ENCODE data around the gene STUB1. TPM values are rescaled to one million over a fixed set of nuclear protein-coding genes. Genes with fewer than 3 reads are reported as not detected.

The STUB1 gene
- total and polyA plus RNA-seq, 2 donors (not counting 3 experiments of a cell fraction or from before 2014, with no cell fraction given) = 107 to 147 TPM

DNA sequence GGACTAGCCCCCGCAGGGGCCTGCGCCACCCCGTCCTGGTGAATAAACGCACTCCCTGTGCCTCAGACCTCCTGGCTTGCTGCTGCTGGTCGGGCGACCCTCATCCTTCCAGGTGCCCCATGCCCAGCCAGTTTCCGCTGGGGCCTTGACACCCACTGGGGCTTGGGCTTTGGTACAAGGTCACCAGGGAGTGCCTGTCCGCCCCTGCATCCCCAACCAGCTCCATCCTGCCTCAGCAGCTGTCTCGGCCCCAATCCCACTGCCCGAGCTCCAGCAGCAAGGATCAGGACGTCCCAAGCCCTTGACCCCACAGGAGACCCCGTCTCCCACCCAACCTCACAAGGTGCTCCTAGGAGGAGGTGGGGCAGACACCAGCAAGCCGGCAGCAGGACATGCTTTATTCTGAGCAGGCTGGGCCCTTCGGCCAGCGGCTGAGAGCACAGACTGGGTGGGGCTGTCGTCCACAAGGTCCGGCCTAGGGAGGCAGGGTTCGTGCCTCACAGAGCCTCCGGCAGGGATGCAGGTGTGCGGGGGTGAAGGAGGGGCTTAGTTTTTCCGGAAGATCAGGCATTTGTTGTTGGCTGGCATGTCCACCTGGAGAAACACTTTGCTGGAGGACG is 46.0 kb upstream of the STUB1 start:
- Histone ChIP-seq H3K4me1 (ENCODE audit: control insufficient read depth, extremely low read depth, insufficient read depth, low read length) (peaks cover 4% of the 10 kb centered on the region), H3K9me1 (replicated peaks; ENCODE audit: control insufficient read depth, extremely low read depth, insufficient read depth, low read length) (no peaks in the 10 kb centered on the region), H3K9ac (replicated peaks; ENCODE audit: extremely low read depth, insufficient read depth, low read length) (no peak overlapping the region), H3K4me3 (replicated peaks in 1 of 3; ENCODE audit: insufficient read depth in 1 of 3, low read depth in 1 of 3, low read length in 3 of 3) (no peak overlapping the region), H3K27me3 (ENCODE audit: control insufficient read depth in 2 of 2, insufficient read depth in 2 of 2, low read length in 2 of 2) (no peaks in the 10 kb centered on the region), H3K27ac (ENCODE audit: insufficient read depth, low read depth, low read length) (no peak overlapping the region), H3K4me2 (ENCODE audit: insufficient read depth, low read length) (no peak overlapping the region), H3K79me2 (ENCODE audit: control insufficient read depth, insufficient read depth, low read length) (peaks cover 8% of the 10 kb centered on the region), H2AFZ (ENCODE audit: low read depth, low read length) (no peak overlapping the region), H4K20me1 (replicated peaks; ENCODE audit: control insufficient read depth, extremely low read depth, insufficient read depth, low read length) (no peaks in the 10 kb centered on the region), H3K9me3 (replicated peaks; ENCODE audit: control insufficient read depth, insufficient read depth, low read length) (no peaks in the 10 kb centered on the region), H3K36me3 (ENCODE audit: control insufficient read depth in 2 of 2, extremely low read depth in 1 of 2, insufficient read depth in 2 of 2, low read length in 2 of 2) (no peaks in the 10 kb centered on the region)
- intact Hi-C loops (cut with micrococcal nuclease) (no loop called here), dilution Hi-C loops (cut with MboI; ENCODE audit: extremely low pct_ligation_motif_present, low sequenced_read_pairs) (no loop called here)
- ChIA-PET POLR2A (no interaction called here), CTCF (no interaction called here)
- TF ChIP-seq, protein P1, sequence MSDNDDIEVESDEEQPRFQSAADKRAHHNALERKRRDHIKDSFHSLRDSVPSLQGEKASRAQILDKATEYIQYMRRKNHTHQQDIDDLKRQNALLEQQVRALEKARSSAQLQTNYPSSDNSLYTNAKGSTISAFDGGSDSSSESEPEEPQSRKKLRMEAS (IDR thresholded peaks at IDR 0.05; ENCODE audit: insufficient read depth, insufficient read length) = no peak
- TF ChIP-seq, protein P2, sequence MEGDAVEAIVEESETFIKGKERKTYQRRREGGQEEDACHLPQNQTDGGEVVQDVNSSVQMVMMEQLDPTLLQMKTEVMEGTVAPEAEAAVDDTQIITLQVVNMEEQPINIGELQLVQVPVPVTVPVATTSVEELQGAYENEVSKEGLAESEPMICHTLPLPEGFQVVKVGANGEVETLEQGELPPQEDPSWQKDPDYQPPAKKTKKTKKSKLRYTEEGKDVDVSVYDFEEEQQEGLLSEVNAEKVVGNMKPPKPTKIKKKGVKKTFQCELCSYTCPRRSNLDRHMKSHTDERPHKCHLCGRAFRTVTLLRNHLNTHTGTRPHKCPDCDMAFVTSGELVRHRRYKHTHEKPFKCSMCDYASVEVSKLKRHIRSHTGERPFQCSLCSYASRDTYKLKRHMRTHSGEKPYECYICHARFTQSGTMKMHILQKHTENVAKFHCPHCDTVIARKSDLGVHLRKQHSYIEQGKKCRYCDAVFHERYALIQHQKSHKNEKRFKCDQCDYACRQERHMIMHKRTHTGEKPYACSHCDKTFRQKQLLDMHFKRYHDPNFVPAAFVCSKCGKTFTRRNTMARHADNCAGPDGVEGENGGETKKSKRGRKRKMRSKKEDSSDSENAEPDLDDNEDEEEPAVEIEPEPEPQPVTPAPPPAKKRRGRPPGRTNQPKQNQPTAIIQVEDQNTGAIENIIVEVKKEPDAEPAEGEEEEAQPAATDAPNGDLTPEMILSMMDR (IDR thresholded peaks at IDR 0.05; ENCODE audit: extremely low read depth in 1 of 2, insufficient read depth in 1 of 2, low read depth in 1 of 2, low read length in 2 of 2) = no peak
- no peak for TF ChIP-seq GATA2 (IDR thresholded peaks at IDR 0.05; ENCODE audit: insufficient read depth, insufficient read length, low read depth, low read length)
- TF ChIP-seq FOS (IDR thresholded peaks at IDR 0.05; ENCODE audit: borderline replicate concordance, insufficient read depth, low read length) = no peak
- TF ChIP-seq JUN (IDR thresholded peaks at IDR 0.05; ENCODE audit: borderline replicate concordance, insufficient read depth, insufficient read length, low read depth) = no peak
- no peak for TF ChIP-seq EZH2 (IDR thresholded peaks at IDR 0.05; ENCODE audit: borderline replicate concordance, low read depth, low read length, severe bottlenecking)
- TF ChIP-seq MYC (IDR thresholded peaks at IDR 0.05; ENCODE audit: low read depth, low read length) = no peak
- no peak for TF ChIP-seq POLR2A (IDR thresholded peaks at IDR 0.05; ENCODE audit: low read depth, low read length)
- no peak for TF ChIP-seq POLR2AphosphoS5 (IDR thresholded peaks at IDR 0.05; ENCODE audit: insufficient read depth, low read depth, low read length)
- FAIRE-seq = no peak
- no TSS peak for BruUV-seq (replicated peaks)
- no peak for DNase-seq (ENCODE audit: low read depth, low spot score)

Measured in endothelial cell of umbilical vein (primary cell).